ENCODE measurements around the gene RPL18.
"Not testable (repeated sequence)": the region's sequence is repeated elsewhere in the genome, so short reads cannot be mapped to it uniquely, and the experiment has no call there.

The RPL18 gene

DNA sequence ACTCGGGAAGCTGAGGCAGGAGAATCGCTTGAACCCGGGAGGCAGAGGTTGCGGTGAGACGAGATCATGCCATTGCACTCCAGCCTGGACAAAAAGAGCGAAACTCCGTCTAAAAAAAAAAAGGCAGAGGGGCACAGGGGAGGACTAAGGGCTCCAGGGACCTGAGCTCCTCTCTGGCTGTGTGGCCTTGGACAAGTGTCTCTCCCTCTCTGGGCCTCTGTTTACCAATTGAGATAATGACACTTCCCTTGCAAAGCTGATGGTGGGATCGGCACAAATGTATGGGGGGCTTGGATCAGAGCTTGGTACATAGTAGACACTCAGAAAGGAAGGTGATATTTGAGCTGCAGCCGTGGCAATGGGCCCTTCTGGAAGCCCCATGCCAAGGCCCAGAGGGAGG, 23.8 kb downstream of the RPL18 start:
- no peak for DNase-seq (ENCODE audit: extremely low read depth in 1 of 2, low read depth in 1 of 2)

DNA sequence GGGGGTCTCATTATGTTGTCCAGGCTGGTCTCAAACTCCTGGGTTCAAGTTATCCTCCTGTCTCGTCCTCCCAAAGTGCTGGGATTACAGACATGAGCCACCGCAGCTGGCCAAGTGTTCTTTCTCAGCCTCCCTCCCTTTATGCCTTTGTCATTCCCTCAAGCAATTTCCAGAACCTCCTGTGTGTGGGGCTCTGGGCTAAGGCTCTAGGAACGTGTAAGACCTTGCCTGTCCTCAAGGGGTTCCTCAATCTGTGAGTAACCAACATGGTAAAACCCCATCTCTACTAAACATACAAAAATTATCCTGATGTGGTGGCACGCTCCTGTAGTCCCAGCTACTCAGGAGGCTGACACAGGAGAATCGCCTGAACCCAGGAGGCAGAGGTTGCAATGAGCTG, 28.0 kb downstream of the RPL18 start:
- no peak for DNase-seq (ENCODE audit: extremely low read depth in 1 of 2, low read depth in 1 of 2)

DNA sequence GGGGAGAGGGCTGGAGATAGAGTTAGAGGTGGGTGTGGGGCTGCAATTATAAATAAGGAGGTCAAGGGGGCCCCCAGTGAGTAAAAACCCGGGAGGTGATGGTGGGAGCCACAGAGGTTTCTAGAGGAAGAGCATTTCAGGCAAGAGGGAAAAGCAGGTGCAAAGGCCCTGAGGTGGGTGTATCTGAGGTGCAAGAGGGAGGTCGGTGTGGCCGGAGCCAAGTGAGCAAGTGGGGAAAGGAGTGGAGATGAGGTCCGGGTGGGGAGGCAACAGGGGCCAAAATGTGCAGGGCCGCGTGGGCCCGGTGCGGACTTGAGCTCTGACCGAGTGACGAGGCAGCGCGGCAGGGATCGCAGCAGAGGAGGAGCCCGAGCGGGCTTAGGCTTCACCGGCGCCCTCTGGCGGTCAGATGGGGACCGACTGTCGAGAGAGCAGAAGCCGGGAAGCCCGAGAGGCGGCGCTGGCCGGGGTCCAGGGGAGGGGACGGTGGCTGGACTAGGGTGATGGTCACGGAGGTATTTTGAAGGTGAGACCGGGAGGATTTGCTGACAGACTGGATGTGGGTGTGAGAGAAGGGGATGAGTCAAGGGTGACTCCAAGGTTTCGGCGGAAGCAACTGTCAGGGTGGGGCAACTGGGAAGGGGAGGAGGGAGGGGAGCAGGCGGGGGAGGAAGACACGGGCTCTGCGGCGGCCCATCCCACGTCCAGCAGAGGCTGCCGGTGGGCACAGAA, 30.1 kb downstream of the RPL18 start:
- DNase-seq (ENCODE audit: extremely low read depth in 1 of 2, low read depth in 1 of 2) = peak; percentile 72 to 76

DNA sequence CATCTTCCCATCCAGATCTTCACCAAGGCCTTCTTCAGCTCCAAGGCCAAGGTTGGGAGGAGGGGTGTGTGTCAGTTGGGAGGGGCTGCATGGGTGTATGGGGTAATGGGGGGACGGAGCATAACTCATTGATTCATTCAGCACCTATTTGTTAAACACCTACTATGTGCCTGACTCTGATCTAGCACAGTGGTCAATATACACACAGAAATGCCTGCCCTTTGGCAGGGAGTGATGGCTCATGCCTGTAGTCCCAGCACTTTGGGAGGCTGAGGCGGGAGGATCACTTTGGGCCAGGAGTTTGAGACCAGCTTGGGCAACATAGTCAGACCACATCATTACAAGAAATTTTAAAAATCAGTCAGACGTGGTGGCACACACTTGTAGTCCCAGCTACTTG, 31.6 kb downstream of the RPL18 start:
- no peak for DNase-seq (ENCODE audit: extremely low read depth in 1 of 2, low read depth in 1 of 2)

DNA sequence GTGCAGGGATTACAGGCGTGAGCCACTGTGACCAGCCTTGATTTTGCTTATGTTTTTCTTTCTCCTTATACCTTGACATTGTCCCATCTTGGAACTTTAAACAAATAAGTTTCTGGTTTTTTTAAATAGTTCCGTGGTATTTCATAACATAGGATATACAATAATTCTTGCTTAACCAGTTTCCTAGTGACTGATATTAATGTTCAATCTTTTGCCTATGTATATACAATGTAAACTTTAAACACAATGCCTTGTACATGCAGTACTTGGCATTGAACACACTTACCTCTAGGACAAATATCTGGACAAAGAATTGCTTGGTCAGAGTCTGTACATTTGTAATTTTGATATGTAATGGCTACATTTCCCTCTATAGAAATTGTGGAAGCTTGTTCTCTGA, 36.8 kb downstream of the RPL18 start:
- no peak for DNase-seq (ENCODE audit: extremely low read depth in 1 of 2, low read depth in 1 of 2)

DNA sequence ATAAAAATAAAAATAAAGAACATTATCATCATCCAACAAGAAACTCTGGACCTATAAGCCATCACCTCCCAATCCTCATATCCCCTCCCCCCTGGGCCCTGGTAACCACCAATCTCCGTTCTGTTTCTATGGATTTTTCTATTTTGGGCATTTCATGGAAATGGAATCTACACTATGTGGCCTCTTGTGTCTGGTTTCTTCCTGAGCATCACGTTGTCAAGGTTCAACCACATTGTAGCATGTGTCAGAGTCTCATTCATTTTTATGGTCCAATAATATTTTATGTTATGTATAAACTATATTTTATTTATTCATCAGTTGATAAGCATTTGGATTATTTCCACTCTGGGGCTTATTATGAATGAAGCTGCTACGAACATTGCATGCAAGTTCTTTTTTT, 40.1 kb downstream of the RPL18 start:
- no peak for DNase-seq (ENCODE audit: extremely low read depth in 1 of 2, low read depth in 1 of 2)

DNA sequence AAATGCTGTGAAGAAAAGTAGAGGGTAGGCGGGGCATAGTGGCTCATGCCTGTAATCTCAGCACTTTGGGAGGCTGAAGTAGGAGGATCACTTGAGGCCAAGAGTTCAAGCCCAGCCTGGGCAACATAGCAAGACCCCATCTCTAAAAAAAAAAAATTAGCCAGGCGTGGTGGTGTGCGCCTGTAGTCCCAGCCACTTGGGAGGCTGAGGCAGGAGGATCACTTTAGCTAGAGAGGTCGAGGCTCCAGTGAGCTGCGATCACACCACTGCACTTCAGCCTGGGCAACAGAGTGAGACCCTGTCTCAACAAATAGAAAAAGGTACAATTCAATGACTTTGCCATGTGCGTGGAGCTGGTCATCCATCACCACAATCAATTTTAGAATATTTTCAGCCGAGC, 41.1 kb downstream of the RPL18 start:
- not testable (repeated sequence) for DNase-seq (ENCODE audit: extremely low read depth in 1 of 2, low read depth in 1 of 2)

DNA sequence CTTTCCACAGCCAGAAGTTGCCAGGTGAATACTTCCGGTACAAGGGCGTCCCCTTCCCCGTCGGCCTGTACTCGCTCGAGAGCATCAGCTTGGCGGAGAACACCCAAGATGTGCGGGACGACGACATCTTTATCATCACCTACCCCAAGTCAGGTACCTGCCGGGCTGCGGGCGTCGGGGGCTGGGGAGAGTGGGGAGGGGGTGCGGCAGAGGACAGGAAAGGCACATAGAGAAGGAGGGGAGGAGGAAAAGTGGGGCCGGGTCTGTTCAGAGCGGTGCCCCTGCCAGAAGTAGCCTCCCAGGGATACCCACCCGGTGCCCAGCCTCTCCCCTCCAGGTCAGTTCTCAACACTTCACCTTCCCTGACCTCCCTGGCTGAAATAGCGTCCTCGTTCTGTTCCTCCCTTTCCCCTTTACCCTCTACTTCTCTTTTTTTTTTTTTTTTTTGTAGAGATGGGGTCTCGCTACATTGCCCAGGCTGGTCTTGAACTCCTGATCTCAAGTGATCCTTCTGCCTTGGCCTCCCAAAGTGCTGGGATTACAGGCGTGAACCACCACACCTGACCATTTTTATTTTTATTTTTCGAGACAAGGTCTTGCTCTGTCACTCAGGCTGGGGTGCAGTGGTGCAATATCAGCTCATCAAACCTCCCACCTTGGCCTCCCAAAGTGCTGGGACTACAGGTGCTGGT, 42.9 kb downstream of the RPL18 start:
- no peak for DNase-seq (ENCODE audit: extremely low read depth in 1 of 2, low read depth in 1 of 2)

DNA sequence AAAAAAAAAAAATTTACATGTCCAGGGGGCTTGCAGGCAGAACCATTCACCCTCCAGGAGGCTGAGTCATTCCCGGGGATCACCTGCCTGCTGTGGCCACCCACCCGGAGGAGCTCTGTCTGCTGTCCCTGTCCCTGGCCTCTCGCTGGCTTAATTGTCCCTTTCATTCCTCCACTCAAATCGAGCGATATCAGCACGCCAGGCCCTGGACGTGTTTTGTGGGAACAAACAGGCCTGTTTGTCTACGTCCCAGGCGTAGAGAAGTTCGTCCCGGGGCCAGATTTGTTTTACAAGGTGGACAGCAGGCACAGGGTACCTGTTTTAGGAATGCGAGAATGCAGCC, 45.8 kb downstream of the RPL18 start:
- DNase-seq (ENCODE audit: extremely low read depth in 1 of 2, low read depth in 1 of 2) = no peak

DNA sequence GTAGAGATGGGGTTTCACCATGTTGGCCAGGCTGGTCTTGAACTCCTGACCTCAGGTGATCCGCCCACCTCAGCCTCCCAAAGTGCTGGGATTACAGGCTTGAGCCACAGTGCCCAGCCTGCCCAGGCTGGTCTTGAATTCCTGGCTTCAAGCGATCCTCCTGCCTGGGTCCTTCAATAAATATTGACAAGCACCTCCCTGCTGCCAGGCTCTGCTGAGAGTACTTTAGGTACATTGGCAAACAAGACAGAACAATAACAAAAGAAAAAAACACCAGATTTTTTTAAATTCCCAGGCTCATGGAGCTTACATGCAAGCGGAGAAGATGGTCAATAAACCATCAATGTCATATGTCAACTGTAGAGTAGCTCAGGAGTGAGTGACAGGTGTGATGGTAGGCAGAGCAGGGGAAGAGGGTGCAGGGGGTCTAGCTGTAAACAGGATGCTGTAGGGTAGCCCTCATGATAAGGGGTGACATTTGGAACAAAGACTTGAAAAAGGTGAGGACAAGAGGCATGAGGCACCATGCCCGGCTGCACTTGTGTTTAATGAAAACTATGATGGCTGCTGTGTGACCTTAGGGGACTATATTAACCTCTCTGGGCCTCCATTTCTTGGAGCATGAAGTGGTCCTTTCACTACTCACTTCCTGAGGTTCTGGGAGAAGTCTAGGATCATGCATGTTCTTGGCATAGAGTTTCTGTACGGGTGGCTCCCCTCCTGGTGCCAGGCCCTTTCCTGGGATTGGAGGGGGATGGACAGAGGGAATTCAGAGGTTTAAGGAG, 47.4 kb downstream of the RPL18 start:
- no peak for DNase-seq (ENCODE audit: extremely low read depth in 1 of 2, low read depth in 1 of 2)

DNA sequence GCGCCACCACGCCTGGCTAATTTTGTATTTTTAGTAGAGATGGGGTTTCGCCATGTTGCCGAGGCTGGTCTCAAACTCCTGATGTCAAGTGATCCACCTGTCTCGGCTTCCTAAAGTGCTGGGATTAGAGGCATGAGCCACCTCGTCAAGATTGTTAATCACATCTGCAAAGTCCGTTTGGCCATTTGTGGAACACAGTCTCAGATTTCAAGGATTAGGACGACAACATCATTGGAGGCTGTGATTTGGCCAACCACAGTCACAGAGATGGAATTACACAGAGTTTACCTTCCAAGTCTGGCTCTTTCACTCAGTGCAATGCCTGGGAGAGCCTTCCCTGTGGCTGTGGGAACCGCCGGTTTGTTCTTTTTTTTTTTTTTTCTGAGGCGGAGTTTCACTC, 49.2 kb downstream of the RPL18 start:
- DNase-seq (ENCODE audit: extremely low read depth in 1 of 2, low read depth in 1 of 2) = no peak

DNA sequence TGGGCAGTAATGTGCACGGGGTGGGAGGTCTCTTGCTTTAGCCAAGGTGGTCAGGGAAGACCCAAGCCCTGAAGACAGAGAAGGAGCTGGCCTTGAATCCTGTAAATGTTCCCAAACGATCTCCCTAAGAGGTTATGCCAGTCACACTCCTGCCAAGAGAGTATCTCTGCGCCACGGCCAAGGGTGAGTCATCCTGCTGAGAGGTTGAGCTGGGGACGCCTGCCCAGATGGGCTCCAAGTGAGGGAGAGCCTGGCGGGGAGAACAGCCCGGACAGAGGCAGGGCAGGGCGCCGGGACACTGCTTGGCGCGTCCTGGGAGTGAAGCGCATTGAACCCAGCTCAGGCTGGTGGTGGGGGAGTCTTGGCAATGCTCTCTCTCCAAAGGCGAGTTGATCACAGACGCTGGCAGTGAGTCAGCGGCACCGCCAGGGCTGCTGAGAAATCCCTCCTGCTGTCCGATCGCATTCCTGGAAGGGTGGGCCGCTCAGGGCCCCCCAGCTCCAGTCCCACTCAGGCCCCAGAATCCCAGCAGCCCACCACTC, 50.6 kb downstream of the RPL18 start:
- DNase-seq (ENCODE audit: extremely low read depth in 1 of 2, low read depth in 1 of 2) = no peak

All from stimulated activated CD8-positive, alpha-beta memory T cell treated with anti-CD3 and anti-CD28 coated beads, Interleukin-7, amount 100 ng/mL, for 48 hours (primary cell).